Common myeloid progenitor, CD34-positive (primary cell): Measurements from ENCODE around the gene LAIR1.

Experiments used
- CTCF ChIA-PET: fragments of 350-600 bp; sonication (Branson Sonifier 250); formaldehyde crosslinking; loops from one replicate; lab custom pipeline; 2021; ENCODE audit warnings: antibody characterized with exemption; lab: Charles Lee
- POLR2A ChIA-PET: fragments of 350-600 bp; sonication (Branson Sonifier 250); formaldehyde crosslinking; loops from one replicate; lab custom pipeline; 2021; ENCODE audit warnings: antibody characterized with exemption; lab: Charles Lee
- DNase-seq, 3 donors: peaks; one replicate each; pipeline versions ENCODE4 v3.0.0 to v3.0.0-alpha.2; 2013
- H3K27ac ChIP-seq, 2 experiments: 1 replicate in 1 of 2; 2 replicates in 1 of 2; pipeline ENCODE4 v1.7.0; 2013; ENCODE audit warnings: inconsistent platforms in 2 of 2, low read length in 2 of 2, mild to moderate bottlenecking in 2 of 2, low read depth in 1 of 2, moderate library complexity in 1 of 2; ENCODE audit not compliant: severe bottlenecking in 2 of 2, insufficient read depth in 1 of 2, poor library complexity in 1 of 2
- H3K27me3 ChIP-seq, 5 experiments: replicated peaks in 2 of 5; 1 replicate in 3 of 5; 2 replicates in 2 of 5; pipeline versions ENCODE4 v1.6.1 to v1.7.0; 2013; ENCODE audit warnings: low read length in 4 of 5, mild to moderate bottlenecking in 2 of 5, moderate library complexity in 2 of 5, inconsistent platforms in 1 of 5; ENCODE audit not compliant: insufficient read depth in 5 of 5, control insufficient read depth in 4 of 5
- H3K36me3 ChIP-seq, 4 experiments: 1 replicate in 2 of 4; 2 replicates in 2 of 4; pipeline versions ENCODE4 v1.6.1 to v1.7.0; 2013; ENCODE audit warnings: low read length in 3 of 4, control low read depth in 1 of 4, mild to moderate bottlenecking in 1 of 4; ENCODE audit not compliant: control insufficient read depth in 4 of 4, insufficient read depth in 4 of 4
- H3K4me1 ChIP-seq, 4 experiments: 1 replicate in 3 of 4; 2 replicates in 1 of 4; pipeline versions ENCODE4 v1.6.1 to v1.7.1; 2013; ENCODE audit warnings: low read length in 3 of 4, mild to moderate bottlenecking in 3 of 4, control low read depth in 1 of 4, inconsistent platforms in 1 of 4, moderate library complexity in 1 of 4; ENCODE audit not compliant: control insufficient read depth in 4 of 4, insufficient read depth in 4 of 4; ENCODE audit errors: control extremely low read depth in 1 of 4
- H3K4me3 ChIP-seq, 7 experiments: 1 replicate in 4 of 7; 2 replicates in 3 of 7; pipeline versions ENCODE4 v1.5.1 to v1.7.0; 2013; ENCODE audit warnings: mild to moderate bottlenecking in 7 of 7, low read length in 6 of 7, moderate library complexity in 6 of 7, inconsistent platforms in 2 of 7, low read depth in 2 of 7, control low read depth in 1 of 7; ENCODE audit not compliant: insufficient read depth in 4 of 7, control insufficient read depth in 1 of 7; ENCODE audit errors: extremely low read depth in 1 of 7
- H3K9me3 ChIP-seq, 5 experiments: 1 replicate in 4 of 5; 2 replicates in 1 of 5; pipeline versions ENCODE4 v1.6.1 to v1.7.1; 2013; ENCODE audit warnings: low read length in 4 of 5, mild to moderate bottlenecking in 2 of 5, inconsistent platforms in 1 of 5, low read depth in 1 of 5, moderate library complexity in 1 of 5; ENCODE audit not compliant: control insufficient read depth in 4 of 5, insufficient read depth in 2 of 5; ENCODE audit errors: control extremely low read depth in 1 of 5
- WGBS: methylation state at CpG from one replicate; pipeline ENCODE4 v1.1.5; 2013; ENCODE audit not compliant: insufficient coverage; 5-methylcytosine and 5-hydroxymethylcytosine counted together

LAIR1 gene

DNA sequence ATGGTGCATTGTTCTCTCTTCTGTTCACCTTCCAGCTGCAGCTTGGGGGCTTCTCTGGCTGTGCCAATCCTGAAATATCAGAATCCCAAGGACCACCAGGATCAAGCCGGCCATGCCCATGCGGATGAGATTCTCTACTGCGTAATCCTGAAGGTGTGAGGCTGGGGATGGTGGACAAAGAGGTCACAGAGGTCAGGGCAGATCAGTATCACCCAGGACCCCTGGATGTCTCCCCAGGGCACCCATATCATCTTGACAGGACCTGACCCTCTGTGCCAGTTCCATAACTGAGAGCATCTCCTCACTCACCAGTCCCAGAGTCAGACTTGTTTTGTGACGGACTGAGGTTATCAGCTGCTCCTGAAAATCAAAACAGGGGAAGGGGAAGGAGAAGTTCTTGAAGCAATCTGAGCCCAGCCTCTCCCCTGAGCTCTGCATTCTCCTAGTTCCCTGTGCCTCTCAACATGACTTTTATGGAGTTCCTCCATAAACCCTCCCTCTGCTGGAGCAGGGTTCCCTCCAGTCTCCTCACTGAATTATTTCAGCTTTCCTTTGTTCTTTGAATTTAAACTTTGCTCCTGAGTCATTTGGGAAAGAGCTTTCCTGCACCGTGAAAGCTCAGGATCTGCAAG, 57.2 kb downstream of the LAIR1 start:
- no peaks in the 10 kb centered on the region for H3K36me3 ChIP-seq
- H3K4me1 ChIP-seq: peaks cover 16 to 35% (median 24%) of the 10 kb centered on the region in 4 experiments
- H3K9me3 ChIP-seq: no peaks in the 10 kb centered on the region
- H3K27ac ChIP-seq: no peak overlapping the region
- CTCF ChIA-PET: interaction anchor here (1.0 to 1.7 kb wide), 5 partner anchors 9 to 48 kb away, joined by 3 to 6 read pairs (median 5); no protein-coding TSS in a partner anchor
- no peak for DNase-seq
- POLR2A ChIA-PET: no interaction called here
- 96% methylated on average over 5 of the region's 5 CpGs for WGBS
- peaks cover 0 to 6% (median 3%) of the 10 kb centered on the region in 5 experiments for H3K27me3 ChIP-seq
- H3K4me3 ChIP-seq: no peak overlapping the region

DNA sequence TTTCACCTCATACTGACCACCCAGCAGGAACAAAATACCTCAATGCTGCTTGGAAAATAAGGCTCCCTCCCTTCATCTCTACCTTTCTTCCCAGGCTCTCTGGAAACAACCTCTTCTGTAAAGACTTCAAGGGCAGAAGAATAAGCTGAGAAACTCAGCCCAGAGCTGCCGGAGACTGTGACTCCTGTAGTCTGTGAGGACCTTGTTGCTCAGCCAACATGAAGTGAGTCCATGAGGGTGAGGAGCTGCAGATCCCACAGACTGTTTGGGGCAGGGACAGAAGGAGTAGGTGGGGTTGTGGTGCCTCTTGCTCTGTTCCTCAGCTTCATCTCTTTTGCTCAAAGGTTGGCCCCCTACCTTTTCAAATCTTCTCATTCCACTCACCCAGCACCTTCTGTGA, 59.6 kb downstream of the LAIR1 start:
- H3K27ac ChIP-seq: no peak overlapping the region
- H3K4me1 ChIP-seq: peaks cover 23 to 43% (median 29%) of the 10 kb centered on the region in 4 experiments
- ChIA-PET POLR2A (no interaction called here), CTCF (interaction anchor here (0.6 to 1.5 kb wide), 2 partner anchors 19 to 512 kb away, joined by 3 read pairs; no protein-coding TSS in a partner anchor)
- no peaks in the 10 kb centered on the region for H3K9me3 ChIP-seq
- peaks cover 0 to 6% (median 4%) of the 10 kb centered on the region in 5 experiments for H3K27me3 ChIP-seq
- no peak overlapping the region for H3K4me3 ChIP-seq
- no peak for DNase-seq
- no peaks in the 10 kb centered on the region for H3K36me3 ChIP-seq
- no CpG with 5 or more reads among the region's 1 CpG for WGBS

DNA sequence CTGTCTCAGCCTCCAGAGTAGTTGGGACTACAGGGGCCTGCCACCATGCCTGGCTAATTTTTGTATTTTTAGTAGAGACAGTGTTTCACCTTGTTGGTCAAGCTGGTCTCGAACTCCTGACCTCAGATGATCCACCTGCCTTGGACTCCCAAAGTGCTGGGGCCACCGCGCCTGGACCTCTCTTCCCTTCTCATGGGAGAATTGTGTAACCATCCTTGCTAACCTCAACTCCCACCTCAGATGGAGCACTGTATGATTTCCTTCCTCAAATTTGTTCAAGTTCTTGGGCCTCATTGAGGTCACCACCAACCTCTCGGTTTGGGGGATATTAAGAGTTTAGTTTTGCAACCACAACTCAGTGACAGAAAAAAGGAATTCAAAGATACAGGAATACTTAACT, 62.5 kb downstream of the LAIR1 start:
- Histone ChIP-seq H3K36me3 (no peaks in the 10 kb centered on the region), H3K4me1 (peaks cover 23 to 52% (median 38%) of the 10 kb centered on the region in 4 experiments), H3K4me3 (no peak overlapping the region), H3K9me3 (no peaks in the 10 kb centered on the region), H3K27ac (no peak overlapping the region), H3K27me3 (peaks cover 0 to 15% (median 7%) of the 10 kb centered on the region in 5 experiments)
- peak; percentile 71 to 88 (median 88) for DNase-seq
- CTCF ChIA-PET: interaction anchor here (0.6 to 2.5 kb wide), 3 partner anchors 13 to 53 kb away, joined by 3 to 7 read pairs (median 4); no protein-coding TSS in a partner anchor
- 17% methylated on average over 3 of the region's 4 CpGs for WGBS
- POLR2A ChIA-PET: interaction anchor here (0.6 kb wide), 1 partner anchor 644 kb away, joined by 3 read pairs; no protein-coding TSS in a partner anchor
